ENCODE measurements around the gene TEX28.

DNA sequence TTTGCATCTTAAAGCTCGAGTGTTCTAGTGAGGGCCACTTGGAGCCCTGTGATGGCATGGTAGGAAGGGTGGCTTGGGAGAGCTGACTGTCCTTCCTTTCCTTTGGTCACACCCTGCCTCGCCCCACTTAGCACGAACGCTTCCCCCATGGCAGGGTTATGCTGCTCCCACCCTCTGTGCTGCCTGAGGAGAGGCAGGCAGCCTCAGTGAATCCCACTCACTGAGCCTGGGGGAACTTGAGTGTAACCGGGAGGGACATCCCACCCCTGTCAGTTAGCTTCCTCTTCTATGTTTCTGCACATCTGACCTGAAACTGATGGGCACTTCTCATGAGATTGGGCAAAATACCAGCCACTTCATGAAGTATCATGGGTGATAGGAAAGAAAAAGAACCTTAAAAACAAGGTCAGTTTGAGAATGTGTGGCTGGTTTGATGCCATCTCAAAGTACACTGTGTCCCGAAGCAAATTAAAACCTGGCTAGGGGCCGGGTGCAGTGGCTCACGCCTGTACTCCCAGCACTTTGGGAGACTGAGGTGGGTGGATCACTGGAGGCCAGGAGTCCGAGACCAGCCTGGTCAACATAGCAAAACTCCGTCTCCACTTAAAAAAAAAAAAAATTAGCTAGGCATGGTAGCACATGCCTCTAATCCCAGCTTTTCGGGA lies 10.7 kb upstream of the TEX28 start:
- TF ChIP-seq CTCF (IDR thresholded peaks at IDR 0.05; ENCODE audit: insufficient read depth, low read depth, low read length), result no peak
- no peak for TF ChIP-seq EZH2 (IDR thresholded peaks at IDR 0.05; ENCODE audit: insufficient read depth, low read length)

Data from astrocyte (in vitro differentiated cells and primary cell).